K562 (cell line): ENCODE data around the gene TBC1D2. TPM values are rescaled to one million over a fixed set of nuclear protein-coding genes. Genes with fewer than 3 reads are reported as not detected.
A peak's percentile ranks its signal among the peaks of the same experiment; 100 is the strongest.

Experiments used
- AFF4 ChIP-seq: sonication (generic); formaldehyde crosslinking; IDR thresholded peaks from 2 replicates; pipeline ENCODE4 v1.8.0; 2023; ENCODE audit warnings: mild to moderate bottlenecking, missing genetic modification reagents
- CBFA2T3 ChIP-seq: fragments of 450-650 bp; IDR thresholded peaks from 2 replicates; pipeline ENCODE4 v1.6.1; 2017
- DACH1 ChIP-seq: fragments of 450-650 bp; IDR thresholded peaks from 2 replicates; pipeline ENCODE4 v1.6.1; 2018; ENCODE audit not compliant: partially characterized antibody
- ELF1 ChIP-seq: fragments of 200-800 bp; sonication (Bioruptor generic); IDR thresholded peaks from 2 replicates; pipeline ENCODE4 v1.6.1; 2016; ENCODE audit warnings: missing genetic modification characterization, missing compliant biosample characterization
- ETV1 ChIP-seq: fragments of 450-650 bp; conservative IDR thresholded peaks from 2 replicates; pipeline ENCODE4 v1.6.1; 2016; ENCODE audit warnings: missing genetic modification characterization, control low read depth, low read depth, missing compliant biosample characterization
- GTF3C2 ChIP-seq: IDR thresholded peaks from 3 replicates; pipeline ENCODE4 v1.6.1; 2011; ENCODE audit warnings: borderline replicate concordance, mild to moderate bottlenecking, moderate library complexity; ENCODE audit not compliant: insufficient read length; ENCODE audit errors: extremely low read depth
- KDM1A ChIP-seq, 2 experiments: fragments of 450-650 bp; IDR thresholded peaks; 2 replicates each; pipeline ENCODE4 v1.6.1; 2016; ENCODE audit warnings: mild to moderate bottlenecking in 2 of 2
- NONO ChIP-seq, 2 experiments: fragments of 200-400 bp in 1 of 2; fragments of 450-650 bp in 1 of 2; formaldehyde crosslinking in 1 of 2; IDR thresholded peaks; 2 replicates each; pipeline ENCODE4 v1.6.1; 2017; ENCODE audit warnings: low read depth in 2 of 2, mild to moderate bottlenecking in 2 of 2, moderate library complexity in 2 of 2, low read length in 1 of 2
- NR2F6 ChIP-seq: fragments of 450-650 bp; formaldehyde crosslinking; IDR thresholded peaks from 2 replicates; pipeline ENCODE4 v1.4.0; 2020; ENCODE audit warnings: mild to moderate bottlenecking
- POLR2AphosphoS5 ChIP-seq: IDR thresholded peaks from 2 replicates; pipeline ENCODE4 v1.6.1; 2011; ENCODE audit warnings: mild to moderate bottlenecking, low read depth, low read length, moderate library complexity; ENCODE audit not compliant: control insufficient read depth, insufficient read depth
- POLR2B ChIP-seq: fragments of 450-650 bp; IDR thresholded peaks from 2 replicates; pipeline ENCODE4 v1.6.1; 2018; ENCODE audit warnings: low read depth; ENCODE audit not compliant: partially characterized antibody
- RNF219 ChIP-seq: fragments of 250-450 bp; sonication (Bioruptor Pico); IDR thresholded peaks from 2 replicates; pipeline ENCODE4 v1.5.0; 2022; ENCODE audit warnings: mild to moderate bottlenecking
- SMAD2 ChIP-seq: fragments of 150-350 bp; IDR thresholded peaks from 2 replicates; pipeline ENCODE4 v1.6.1; 2014; ENCODE audit warnings: low read depth, mild to moderate bottlenecking, low read length
- TCF7 ChIP-seq: sonication (generic); IDR thresholded peaks from 2 replicates; pipeline ENCODE4 v1.6.1; 2016; ENCODE audit warnings: antibody characterized with exemption, borderline replicate concordance
- TRIM28 ChIP-seq: fragments of 450-650 bp; IDR thresholded peaks from 2 replicates; pipeline ENCODE4 v1.6.1; 2017
- ZNF165 ChIP-seq: fragments of 250-450 bp; sonication (Bioruptor Pico); IDR thresholded peaks from 2 replicates; pipeline ENCODE4 v1.4.0; 2020; ENCODE audit warnings: borderline replicate concordance
- ZNF3 ChIP-seq: fragments of 250-450 bp; sonication (Bioruptor Pico); IDR thresholded peaks from 2 replicates; pipeline ENCODE4 v1.5.0; 2021; ENCODE audit warnings: mild to moderate bottlenecking, moderate library complexity
- polyA plus RNA-seq, 8 experiments: library from polyadenylated mRNA; depleted of rRNA in 4 of 8; stranded (reverse) in 5 of 8; unstranded in 3 of 8; fragments of >200 nt; fragmentation: Nextera tagmentation in 2 of 8; fragmentation: Illumina TruSeq in 1 of 8; extraction: Ambion mirVana in 2 of 8; extraction: Trizol in 1 of 8; gene quantifications; 2 replicates each; pipeline versions ENCODE4 v1.2.1 to v1.2.3, GENCODE V29; 2011 to 2014; ENCODE audit warnings: inconsistent platforms in 1 of 8, missing spikeins in 1 of 8
- total RNA-seq, 7 experiments: library from RNA; depleted of rRNA in 6 of 7; stranded (reverse); fragments of >200 nt in 6 of 7; fragmentation: Illumina TruSeq in 2 of 7; extraction: Trizol in 2 of 7; gene quantifications; 2 replicates each; pipeline versions ENCODE4 v1.2.1 to v1.2.3, GENCODE V29; 2011 to 2021; ENCODE audit warnings: low replicate concordance in 1 of 7
- TF ChIP-seq, protein P1 (sequence below): fragments of 250-450 bp; sonication (Bioruptor Pico); IDR thresholded peaks from 2 replicates; pipeline ENCODE4 v1.5.1; 2021; ENCODE audit warnings: mild to moderate bottlenecking

TBC1D2 gene
- total and polyA plus RNA-seq, 9 of the 15 experiments (the other 6 are each of a cell fraction or from before 2014, with no cell fraction given): 0.10 to 7.0 (median 2.5) TPM

DNA sequence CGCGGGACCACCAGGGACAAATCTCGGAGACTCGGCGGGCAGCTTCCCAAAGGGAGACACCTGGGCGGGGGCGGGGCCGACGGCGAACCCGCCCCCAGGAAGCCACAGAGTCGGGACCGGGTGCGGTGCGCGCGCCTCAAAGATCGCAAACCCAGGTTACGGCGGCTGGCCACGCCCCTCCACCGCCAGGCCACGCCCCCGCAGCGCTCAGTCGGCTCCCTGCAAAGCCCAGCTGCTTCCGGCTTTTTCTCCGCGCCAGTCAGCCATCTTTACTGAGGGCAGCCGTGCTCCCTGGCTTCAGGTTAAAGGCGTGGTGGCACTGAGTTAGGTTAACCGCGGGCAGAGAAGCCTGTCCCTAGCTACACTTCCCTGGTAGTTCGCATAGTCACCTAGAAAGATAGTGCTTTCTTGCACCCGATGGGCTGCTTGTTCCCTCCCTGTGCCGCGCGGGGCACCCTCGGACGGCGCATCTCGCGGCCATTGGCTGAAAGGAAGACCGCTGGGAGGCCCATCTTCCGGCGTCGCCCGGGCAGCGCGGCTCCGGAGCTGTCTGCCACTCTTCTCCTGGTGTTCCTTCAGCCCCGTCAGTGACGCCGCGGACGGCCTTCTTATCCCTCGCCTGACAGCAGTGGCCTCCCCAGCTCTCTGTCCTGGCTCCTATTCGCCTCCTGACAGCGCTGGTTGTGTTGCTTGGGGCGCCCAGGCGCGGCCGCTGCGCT, at the start of gene TBC1D2 (continued):
- no peak for TF ChIP-seq RNF219 (CRISPR knock-in tag)
- TF ChIP-seq NR2F6 (CRISPR knock-in tag): no peak
- TF ChIP-seq TCF7: no peak
- TF ChIP-seq, protein P1, sequence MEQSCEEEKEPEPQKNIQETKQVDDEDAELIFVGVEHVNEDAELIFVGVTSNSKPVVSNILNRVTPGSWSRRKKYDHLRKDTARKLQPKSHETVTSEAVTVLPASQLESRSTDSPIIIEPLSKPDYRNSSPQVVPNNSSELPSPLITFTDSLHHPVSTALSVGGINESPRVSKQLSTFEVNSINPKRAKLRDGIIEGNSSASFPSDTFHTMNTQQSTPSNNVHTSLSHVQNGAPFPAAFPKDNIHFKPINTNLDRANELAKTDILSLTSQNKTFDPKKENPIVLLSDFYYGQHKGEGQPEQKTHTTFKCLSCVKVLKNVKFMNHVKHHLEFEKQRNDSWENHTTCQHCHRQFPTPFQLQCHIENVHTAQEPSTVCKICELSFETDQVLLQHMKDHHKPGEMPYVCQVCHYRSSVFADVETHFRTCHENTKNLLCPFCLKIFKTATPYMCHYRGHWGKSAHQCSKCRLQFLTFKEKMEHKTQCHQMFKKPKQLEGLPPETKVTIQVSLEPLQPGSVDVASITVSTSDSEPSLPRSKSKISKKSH: no peak
- TF ChIP-seq DACH1: peak; percentile 75
- TF ChIP-seq TRIM28: no peak; the same call in 1 of the 2 replicates
- peak; percentile 67 for TF ChIP-seq POLR2B
- no peak for TF ChIP-seq SMAD2
- TF ChIP-seq ELF1 (tag): peak; percentile 98
- no peak for TF ChIP-seq KDM1A (IDR thresholded peaks at IDR 0.05)
- TF ChIP-seq AFF4: no peak
- peak in 1 of 2 experiments; percentile 20; a peak in 1 of 4 replicates for TF ChIP-seq NONO (IDR thresholded peaks at IDR 0.05; ENCODE audit: low read depth in 2 of 2, low read length in 1 of 2)
- no peak for TF ChIP-seq ZNF165 (CRISPR knock-in tag)
- peak; percentile 91 for TF ChIP-seq ETV1 (tag)
- TF ChIP-seq POLR2AphosphoS5: peak; percentile 35; the same call in 1 of the 2 replicates
- no peak for TF ChIP-seq CBFA2T3
- no peak for TF ChIP-seq GTF3C2
- no peak for TF ChIP-seq ZNF3 (CRISPR knock-in tag)
